ENCODE measurements around the gene HSF4. TPM values are rescaled to one million over a fixed set of nuclear protein-coding genes. Genes with fewer than 3 reads are reported as not detected.

HSF4 gene
- total RNA-seq, 1 experiment from 2014 or later = 13.9 TPM

DNA sequence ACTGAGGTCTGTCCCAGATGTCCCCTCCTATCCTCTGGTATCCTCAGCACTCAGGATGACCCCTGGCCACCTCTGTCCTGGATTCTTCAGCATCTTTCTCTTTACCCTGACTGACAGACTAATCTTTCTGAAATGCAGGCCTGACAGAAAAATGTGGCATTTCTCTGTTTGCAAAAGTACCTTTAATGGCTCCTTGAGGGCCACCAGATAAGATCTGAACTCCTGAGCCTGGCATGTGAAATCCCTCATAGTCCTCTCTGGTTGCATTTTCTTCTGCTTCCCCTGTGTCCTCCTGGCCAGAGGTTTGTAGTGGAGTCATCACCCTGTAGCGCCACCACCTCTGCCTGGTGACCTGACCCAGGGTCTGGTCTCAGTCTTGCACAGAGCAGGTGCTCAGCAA is 32.3 kb downstream of the HSF4 start:
- POLR2A ChIA-PET (ENCODE audit: low non-redundant PET) = interaction anchor here (0.6 kb wide), 1 partner anchor 12 kb away, joined by 3 read pairs; no protein-coding TSS in a partner anchor
- intact Hi-C loops (cut with micrococcal nuclease; ENCODE audit: unreplicated experiment) = no loop called here
- H3K27ac ChIP-seq (ENCODE audit: low read depth, low read length, poor library complexity, severe bottlenecking) = no peak overlapping the region
- no peaks in the 10 kb centered on the region for H3K9me3 ChIP-seq (ENCODE audit: low read depth, low read length, poor library complexity, severe bottlenecking)
- H3K36me3 ChIP-seq (ENCODE audit: insufficient read depth, low read length, poor library complexity, severe bottlenecking) = peaks cover 59% of the 10 kb centered on the region
- no peak for TF ChIP-seq CTCF (conservative IDR thresholded peaks at IDR 0.05; ENCODE audit: low read depth, low read length)
- no peak for TF ChIP-seq EZH2 (IDR thresholded peaks at IDR 0.05; ENCODE audit: borderline replicate concordance, low read depth, low read length, poor library complexity, severe bottlenecking)
- no peaks in the 10 kb centered on the region for H3K27me3 ChIP-seq (replicated peaks; ENCODE audit: insufficient read depth, low read depth, low read length, poor library complexity)
- H3K4me1 ChIP-seq (ENCODE audit: insufficient read depth, low read length, poor library complexity, severe bottlenecking) = peaks cover 14% of the 10 kb centered on the region
- BruUV-seq (replicated peaks) = no TSS peak
- CTCF ChIA-PET = no interaction called here
- no peak overlapping the region for H3K4me3 ChIP-seq (ENCODE audit: low read depth, low read length, poor library complexity, severe bottlenecking)
- no peak for DNase-seq (ENCODE audit: low spot score)

DNA sequence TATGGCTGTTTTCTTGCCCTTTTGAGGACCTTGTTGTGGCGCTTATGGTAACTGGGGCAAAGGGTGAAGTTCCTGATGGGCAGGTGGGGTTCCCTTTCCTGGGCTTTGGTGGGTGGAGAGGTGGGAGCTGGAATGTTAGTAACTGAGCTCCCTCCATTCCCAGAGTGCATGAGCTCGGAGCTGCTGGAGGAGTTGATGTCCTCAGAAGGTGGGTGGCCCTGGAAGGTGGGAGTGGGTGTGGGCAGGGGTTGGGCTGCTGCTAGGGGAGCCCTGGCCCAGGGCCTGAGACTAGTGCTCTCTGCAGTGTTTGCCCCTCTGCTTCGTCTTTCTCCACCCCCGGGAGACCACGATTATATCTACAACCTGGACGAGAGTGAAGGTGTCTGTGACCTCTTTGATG is 33.2 kb downstream of the HSF4 start:
- H3K27ac ChIP-seq (ENCODE audit: low read depth, low read length, poor library complexity, severe bottlenecking) = no peak overlapping the region
- no TSS peak for BruUV-seq (replicated peaks)
- H3K36me3 ChIP-seq (ENCODE audit: insufficient read depth, low read length, poor library complexity, severe bottlenecking) = peaks cover 67% of the 10 kb centered on the region
- peaks cover 13% of the 10 kb centered on the region for H3K4me1 ChIP-seq (ENCODE audit: insufficient read depth, low read length, poor library complexity, severe bottlenecking)
- DNase-seq (ENCODE audit: low spot score) = no peak
- TF ChIP-seq CTCF (conservative IDR thresholded peaks at IDR 0.05; ENCODE audit: low read depth, low read length) = no peak
- TF ChIP-seq EZH2 (IDR thresholded peaks at IDR 0.05; ENCODE audit: borderline replicate concordance, low read depth, low read length, poor library complexity, severe bottlenecking) = no peak
- POLR2A ChIA-PET (ENCODE audit: low non-redundant PET) = interaction anchor here (0.5 kb wide), 1 partner anchor 126 kb away, joined by 3 read pairs; no protein-coding TSS in a partner anchor
- no peaks in the 10 kb centered on the region for H3K27me3 ChIP-seq (replicated peaks; ENCODE audit: insufficient read depth, low read depth, low read length, poor library complexity)
- H3K9me3 ChIP-seq (ENCODE audit: low read depth, low read length, poor library complexity, severe bottlenecking) = no peaks in the 10 kb centered on the region
- CTCF ChIA-PET = interaction anchor here (0.7 to 0.9 kb wide), 2 partner anchors 67 to 230 kb away, joined by 3 to 4 read pairs; no protein-coding TSS in a partner anchor
- intact Hi-C loops (cut with micrococcal nuclease; ENCODE audit: unreplicated experiment) = no loop called here
- no peak overlapping the region for H3K4me3 ChIP-seq (ENCODE audit: low read depth, low read length, poor library complexity, severe bottlenecking)

DNA sequence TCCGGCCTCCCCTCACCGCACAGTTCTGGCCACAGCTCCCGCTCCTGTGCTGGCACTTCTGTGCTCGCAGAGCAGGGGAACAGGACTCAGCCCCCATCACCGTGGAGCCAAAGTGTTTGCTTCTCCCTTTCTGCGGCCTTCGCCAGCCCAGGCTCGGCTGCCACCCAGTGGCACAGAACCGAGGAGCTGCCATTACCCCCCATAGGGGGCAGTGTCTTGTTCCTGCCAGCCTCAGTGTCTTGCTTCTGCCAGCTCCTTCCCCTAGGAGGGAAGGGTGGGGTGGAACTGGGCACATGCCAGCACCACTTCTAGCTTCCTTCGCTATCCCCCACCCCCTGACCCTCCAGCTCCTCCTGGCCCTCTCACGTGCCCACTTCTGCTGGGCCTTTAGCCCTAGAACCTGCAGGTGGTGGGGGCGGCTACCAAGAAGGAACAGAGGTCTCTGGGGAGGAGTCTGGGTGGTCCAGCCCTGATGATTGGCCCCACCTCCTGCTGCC is 33.7 kb downstream of the HSF4 start:
- Histone ChIP-seq H3K27me3 (replicated peaks; ENCODE audit: insufficient read depth, low read depth, low read length, poor library complexity) (no peaks in the 10 kb centered on the region), H3K9me3 (ENCODE audit: low read depth, low read length, poor library complexity, severe bottlenecking) (no peaks in the 10 kb centered on the region), H3K27ac (ENCODE audit: low read depth, low read length, poor library complexity, severe bottlenecking) (no peak overlapping the region), H3K36me3 (ENCODE audit: insufficient read depth, low read length, poor library complexity, severe bottlenecking) (peaks cover 68% of the 10 kb centered on the region), H3K4me3 (ENCODE audit: low read depth, low read length, poor library complexity, severe bottlenecking) (no peak overlapping the region), H3K4me1 (ENCODE audit: insufficient read depth, low read length, poor library complexity, severe bottlenecking) (peaks cover 8% of the 10 kb centered on the region)
- TF ChIP-seq CTCF (conservative IDR thresholded peaks at IDR 0.05; ENCODE audit: low read depth, low read length) = peak; percentile 83
- no peak for TF ChIP-seq EZH2 (IDR thresholded peaks at IDR 0.05; ENCODE audit: borderline replicate concordance, low read depth, low read length, poor library complexity, severe bottlenecking)
- intact Hi-C loops (cut with micrococcal nuclease; ENCODE audit: unreplicated experiment) = no loop called here
- CTCF ChIA-PET = interaction anchor here (0.6 to 0.9 kb wide), 3 partner anchors 13 to 230 kb away, joined by 3 to 4 read pairs (median 3); no protein-coding TSS in a partner anchor
- BruUV-seq (replicated peaks) = no TSS peak
- DNase-seq (ENCODE audit: low spot score) = peak; percentile 76
- POLR2A ChIA-PET (ENCODE audit: low non-redundant PET) = interaction anchor here (0.5 kb wide), 1 partner anchor 127 kb away, joined by 3 read pairs; no protein-coding TSS in a partner anchor

Data from A673 (cell line).